Measurements from ENCODE around the gene POMC.

POMC gene

GRCh38 chr2:25168256-25169072 is at the start of gene POMC:
Gene POMC, minus strand, starts transcription at chr2:25168580. Its CDS starts 3,808 bp downstream, at chr2:25164772.
- Histone ChIP-seq H4K20me1 (ENCODE audit: control insufficient read depth, insufficient read depth, low read depth, low read length) (peaks cover 5% of the 10 kb centered on the region), H3K27ac (ENCODE audit: low read depth, low read length) (no peak within 1 kb of the TSS), H3K9me2 (replicated peaks; ENCODE audit: control insufficient read depth, low read length) (no peaks in the 10 kb centered on the region), H3K4me3 (ENCODE audit: low read length) (no peak within 1 kb of the TSS), H3F3A (ENCODE audit: control insufficient read depth, insufficient read depth) (no peaks in the 10 kb centered on the region), H3K36me3 (ENCODE audit: control insufficient read depth, low read length) (no peaks in the 10 kb centered on the region), H3K4me1 (ENCODE audit: control insufficient read depth, low read length) (peaks cover 14% of the 10 kb centered on the region), H3K27me3 (ENCODE audit: control insufficient read depth, low read length) (peaks cover 74% of the 10 kb centered on the region), H3K9me3 (ENCODE audit: control insufficient read depth, insufficient read depth, low read length) (no peaks in the 10 kb centered on the region), H3K79me2 (ENCODE audit: control insufficient read depth, low read length) (no peaks in the 10 kb centered on the region), H3K4me2 (ENCODE audit: low read length) (peak within 1 kb of the TSS; percentile 30)
- TF ChIP-seq EZH2phosphoT487 (IDR thresholded peaks at IDR 0.05; ENCODE audit: borderline replicate concordance, low read length) = peak; percentile 62; the same call in 1 of the 2 replicates
- no peak for TF ChIP-seq CTCF (IDR thresholded peaks at IDR 0.05; ENCODE audit: low read depth, low read length, poor library complexity, severe bottlenecking)

GRCh38 chr2:25218100-25218499 is 49.7 kb upstream of the POMC start:
- Histone ChIP-seq H4K20me1 (ENCODE audit: control insufficient read depth, insufficient read depth, low read depth, low read length) (no peaks in the 10 kb centered on the region), H3F3A (ENCODE audit: control insufficient read depth, insufficient read depth) (peaks cover 19% of the 10 kb centered on the region), H3K27ac (ENCODE audit: low read depth, low read length) (no peak overlapping the region), H3K36me3 (ENCODE audit: control insufficient read depth, low read length) (no peaks in the 10 kb centered on the region), H3K4me2 (ENCODE audit: low read length) (no peak overlapping the region), H3K9me3 (ENCODE audit: control insufficient read depth, insufficient read depth, low read length) (no peaks in the 10 kb centered on the region), H3K79me2 (ENCODE audit: control insufficient read depth, low read length) (no peaks in the 10 kb centered on the region), H3K9me2 (replicated peaks; ENCODE audit: control insufficient read depth, low read length) (no peaks in the 10 kb centered on the region), H3K4me1 (ENCODE audit: control insufficient read depth, low read length) (peaks cover 21% of the 10 kb centered on the region), H3K4me3 (ENCODE audit: low read length) (no peak overlapping the region), H3K27me3 (ENCODE audit: control insufficient read depth, low read length) (peaks cover 38% of the 10 kb centered on the region)
- TF ChIP-seq EZH2phosphoT487 (IDR thresholded peaks at IDR 0.05; ENCODE audit: borderline replicate concordance, low read length) (no peak), CTCF (IDR thresholded peaks at IDR 0.05; ENCODE audit: low read depth, low read length, poor library complexity, severe bottlenecking) (no peak)

GRCh38 chr2:25215948-25216679 is 47.7 kb upstream of the POMC start:
- Histone ChIP-seq H3K4me1 (ENCODE audit: control insufficient read depth, low read length) (peaks cover 35% of the 10 kb centered on the region), H3K9me2 (replicated peaks; ENCODE audit: control insufficient read depth, low read length) (no peaks in the 10 kb centered on the region), H3K79me2 (ENCODE audit: control insufficient read depth, low read length) (no peaks in the 10 kb centered on the region), H3K27ac (ENCODE audit: low read depth, low read length) (no peak overlapping the region), H3K4me2 (ENCODE audit: low read length) (peak overlapping the region; percentile 74), H3K4me3 (ENCODE audit: low read length) (peak overlapping the region; percentile 65), H3K36me3 (ENCODE audit: control insufficient read depth, low read length) (no peaks in the 10 kb centered on the region), H4K20me1 (ENCODE audit: control insufficient read depth, insufficient read depth, low read depth, low read length) (no peaks in the 10 kb centered on the region), H3K27me3 (ENCODE audit: control insufficient read depth, low read length) (peaks cover 46% of the 10 kb centered on the region), H3K9me3 (ENCODE audit: control insufficient read depth, insufficient read depth, low read length) (no peaks in the 10 kb centered on the region), H3F3A (ENCODE audit: control insufficient read depth, insufficient read depth) (peaks cover 19% of the 10 kb centered on the region)
- TF ChIP-seq CTCF (IDR thresholded peaks at IDR 0.05; ENCODE audit: low read depth, low read length, poor library complexity, severe bottlenecking) = no peak
